IMR-90 (cell line): ENCODE results near the gene ATP5MC3. TPM values are rescaled to one million over a fixed set of nuclear protein-coding genes. Genes with fewer than 3 reads are reported as not detected.

ENCODE experiments used
- ATAC-seq: fragments of 200-7000 bp; cut with Tn5 transposase; 2 replicates; pipeline ENCODE4 v1.9.1; 2020; ENCODE audit warnings: low read depth, mild to moderate bottlenecking, moderate library complexity
- BruUV-seq: library from RNA; stranded (reverse); fragments of 400-500 nt; replicated peaks from 2 replicates; lab custom pipeline; 2021; lab: Mats Ljungman, UMichigan
- CTCF ChIA-PET: fragments of 300-600 bp; formaldehyde crosslinking; extraction: SDS; loops from one replicate; lab custom pipeline; 2021; ENCODE audit warnings: antibody characterized with exemption; lab: Yijun Ruan, JAX
- POLR2A ChIA-PET: fragments of 300-600 bp; sonication (Branson Sonifier 250); formaldehyde crosslinking; loops from one replicate; lab custom pipeline; 2022; ENCODE audit warnings: antibody characterized with exemption; ENCODE audit not compliant: unreplicated experiment; lab: Charles Lee
- DNase-seq: peaks from one replicate; pipeline ENCODE4 v3.0.0; 2013
- H2AFZ ChIP-seq: replicated peaks from 2 replicates; pipeline ENCODE3; 2013; ENCODE audit warnings: low read length, mild to moderate bottlenecking; ENCODE audit not compliant: poor library complexity
- H2AK5ac ChIP-seq: 2 replicates; pipeline ENCODE4 v1.6.1; 2013; ENCODE audit warnings: low read depth, low read length, inconsistent platforms
- H2AK9ac ChIP-seq: replicated peaks from 2 replicates; pipeline ENCODE3; 2013; ENCODE audit warnings: mild to moderate bottlenecking, low read depth, low read length, moderate library complexity; ENCODE audit not compliant: poor library complexity
- H2BK120ac ChIP-seq: 2 replicates; pipeline ENCODE4 v1.6.1; 2013; ENCODE audit warnings: low read depth, low read length, inconsistent platforms
- H2BK15ac ChIP-seq: 3 replicates; pipeline ENCODE4 v1.6.1; 2013; ENCODE audit warnings: low read depth, low read length, inconsistent platforms
- H2BK20ac ChIP-seq: 2 replicates; pipeline ENCODE4 v1.6.1; 2013; ENCODE audit warnings: low read depth, mild to moderate bottlenecking, inconsistent platforms, low read length, moderate library complexity
- H2BK5ac ChIP-seq: 2 replicates; pipeline ENCODE4 v1.6.1; 2013; ENCODE audit warnings: mild to moderate bottlenecking, low read depth, low read length, inconsistent platforms; ENCODE audit not compliant: poor library complexity, severe bottlenecking
- H3K14ac ChIP-seq: replicated peaks from 2 replicates; pipeline ENCODE4 v1.6.1; 2013; ENCODE audit warnings: low read depth, low read length, inconsistent platforms
- H3K18ac ChIP-seq: 2 replicates; pipeline ENCODE4 v1.6.1; 2013; ENCODE audit warnings: low read depth, low read length, control low read depth
- H3K23ac ChIP-seq: 2 replicates; pipeline ENCODE4 v1.6.1; 2013; ENCODE audit warnings: low read depth, low read length, inconsistent platforms
- H3K27ac ChIP-seq: 2 replicates; pipeline ENCODE4 v1.5.1; 2013; ENCODE audit warnings: mild to moderate bottlenecking, control low read depth, low read length; ENCODE audit not compliant: insufficient read depth
- H3K27me3 ChIP-seq: 2 replicates; pipeline ENCODE4 v1.6.1; 2013; ENCODE audit warnings: low read length; ENCODE audit not compliant: control insufficient read depth, insufficient read depth
- H3K36me3 ChIP-seq: 2 replicates; pipeline ENCODE4 v1.6.1; 2013; ENCODE audit warnings: low read length, mixed read lengths; ENCODE audit not compliant: control insufficient read depth, insufficient read depth
- H3K4ac ChIP-seq: 2 replicates; pipeline ENCODE4 v1.6.1; 2013; ENCODE audit warnings: low read depth, low read length, inconsistent platforms
- H3K4me1 ChIP-seq: 2 replicates; pipeline ENCODE4 v1.6.1; 2013; ENCODE audit warnings: low read length, mixed read lengths; ENCODE audit not compliant: control insufficient read depth, insufficient read depth
- H3K4me2 ChIP-seq: 2 replicates; pipeline ENCODE4 v1.6.1; 2013; ENCODE audit warnings: low read depth, mild to moderate bottlenecking, control low read depth, low read length, moderate library complexity
- H3K4me3 ChIP-seq: 2 replicates; pipeline ENCODE4 v1.5.1; 2013; ENCODE audit warnings: low read depth, mild to moderate bottlenecking, control low read depth, low read length, moderate library complexity; ENCODE audit not compliant: insufficient read depth
- H3K56ac ChIP-seq: 2 replicates; pipeline ENCODE4 v1.6.1; 2013; ENCODE audit warnings: low read length, inconsistent platforms; ENCODE audit not compliant: insufficient read depth; ENCODE audit errors: extremely low read depth
- H3K79me1 ChIP-seq, 2 experiments: 2 replicates each; pipeline ENCODE4 v1.6.1; 2013; ENCODE audit warnings: low read length in 2 of 2, inconsistent platforms in 1 of 2, low read depth in 1 of 2
- H3K9ac ChIP-seq: 2 replicates; pipeline ENCODE4 v1.6.1; 2013; ENCODE audit warnings: low read depth, low read length, control low read depth
- H3K9me1 ChIP-seq: 2 replicates; pipeline ENCODE4 v1.6.1; 2013; ENCODE audit warnings: low read length, inconsistent platforms; ENCODE audit not compliant: insufficient read depth
- H3K9me3 ChIP-seq: 2 replicates; pipeline ENCODE4 v1.6.1; 2013; ENCODE audit warnings: low read length; ENCODE audit not compliant: control insufficient read depth, insufficient read depth
- H4K20me1 ChIP-seq: 2 replicates; pipeline ENCODE4 v1.6.1; 2013; ENCODE audit warnings: low read length, inconsistent platforms; ENCODE audit not compliant: insufficient read depth
- H4K5ac ChIP-seq: 2 replicates; pipeline ENCODE4 v1.6.1; 2013; ENCODE audit warnings: mild to moderate bottlenecking, low read depth, low read length, control low read depth
- H4K8ac ChIP-seq, 2 experiments: 2 replicates each; pipeline ENCODE4 v1.6.1; 2013; ENCODE audit warnings: low read depth in 2 of 2, low read length in 2 of 2, control low read depth in 1 of 2, inconsistent platforms in 1 of 2
- H4K91ac ChIP-seq: 2 replicates; pipeline ENCODE4 v1.6.1; 2013; ENCODE audit warnings: low read depth, low read length, inconsistent platforms; ENCODE audit not compliant: insufficient read depth
- POLR2A ChIP-seq: IDR thresholded peaks from 2 replicates; pipeline ENCODE4 v1.6.1; 2012; ENCODE audit warnings: mild to moderate bottlenecking, low read depth, low read length
- RAD21 ChIP-seq: IDR thresholded peaks from 2 replicates; pipeline ENCODE4 v1.6.1; 2012; ENCODE audit warnings: low read length, improper control_type of control experiment
- RFX5 ChIP-seq: IDR thresholded peaks from 2 replicates; pipeline ENCODE4 v1.8.0; 2012; ENCODE audit warnings: low read depth, mild to moderate bottlenecking, low read length, moderate library complexity
- WGBS, 2 experiments: methylation state at CpG; one replicate each; pipeline versions ENCODE4 v1.1.5 to v1.1.7; 2013; ENCODE audit warnings: missing lambda C conversion rate in 2 of 2; ENCODE audit not compliant: insufficient read length in 1 of 2; ENCODE audit errors: extremely low coverage in 2 of 2; 5-methylcytosine and 5-hydroxymethylcytosine counted together
- dilution Hi-C: fragments of 300-500 bp; cut with HindIII; formaldehyde crosslinking; loops from one replicate; pipeline ENCODE4 v1.14.3; 2018; ENCODE audit warnings: low sequenced_read_pairs; ENCODE audit not compliant: unreplicated experiment
- in situ Hi-C: fragments of 300-500 bp; cut with MboI; formaldehyde crosslinking; loops from 3 replicates; pipeline ENCODE4 v1.14.3; 2019; ENCODE audit warnings: low sequenced_read_pairs, inconsistent platforms, mixed read lengths
- intact Hi-C: fragments of 100-400 bp; cut with micrococcal nuclease; formaldehyde crosslinking; loops from 2 replicates; pipeline ENCODE4 v1.10.0; 2022
- polyA plus RNA-seq, 3 experiments: library from polyadenylated mRNA; depleted of rRNA; stranded (reverse); fragments of >200 nt; gene quantifications; 2 replicates each; pipeline ENCODE4 v1.2.3, GENCODE V29; 2012; ENCODE audit warnings: low replicate concordance in 1 of 3
- total RNA-seq: library from RNA; depleted of rRNA; stranded (reverse); fragments of >200 nt; gene quantifications from 2 replicates; pipeline ENCODE4 v1.2.3, GENCODE V29; 2012

Gene ATP5MC3
- total and polyA plus RNA-seq, 2 of the 4 experiments (the other 2 are of a cell fraction), result 167 to 365 TPM

DNA sequence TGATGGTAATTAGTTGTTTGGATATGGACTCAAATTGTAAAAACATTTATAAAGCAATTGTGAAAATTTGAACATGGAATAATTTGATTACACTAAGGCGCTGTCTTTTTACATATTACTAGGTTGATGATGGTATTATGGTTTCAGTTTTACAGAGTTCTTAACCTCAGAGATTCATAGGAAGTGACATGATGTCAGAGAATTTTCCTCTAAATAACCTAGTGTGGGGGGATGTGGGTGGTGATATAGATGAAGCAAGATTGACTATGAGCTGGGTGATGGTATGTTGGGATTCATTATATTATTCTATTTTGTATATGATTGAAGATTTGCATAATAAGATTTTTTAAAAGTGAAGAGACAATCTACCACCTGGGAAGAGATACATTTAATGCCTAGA lies 45.9 kb upstream of the ATP5MC3 start:
- Histone ChIP-seq H3K9me3 (no peaks in the 10 kb centered on the region), H2AK5ac (no peak overlapping the region), H3K4me1 (peaks cover 2% of the 10 kb centered on the region; the same call in 1 of the 2 replicates), H2AFZ (no peak overlapping the region), H4K8ac (no peak overlapping the region), H3K23ac (no peak overlapping the region), H2BK15ac (no peak overlapping the region), H3K18ac (no peak overlapping the region), H4K20me1 (no peaks in the 10 kb centered on the region), H2BK120ac (no peak overlapping the region), H4K91ac (no peak overlapping the region), H3K14ac (no peak overlapping the region), H3K27me3 (peaks cover 2% of the 10 kb centered on the region; the same call in 1 of the 2 replicates), H4K5ac (no peak overlapping the region), H3K36me3 (no peaks in the 10 kb centered on the region), H3K9me1 (no peaks in the 10 kb centered on the region), H3K56ac (no peak overlapping the region), H3K27ac (no peak overlapping the region), H3K4ac (no peak overlapping the region), H3K9ac (no peak overlapping the region), H2BK5ac (no peak overlapping the region), H3K4me2 (no peak overlapping the region), H3K4me3 (no peak overlapping the region), H3K79me1 (no peaks in the 10 kb centered on the region), H2BK20ac (no peak overlapping the region), H2AK9ac (no peak overlapping the region)
- no peak for TF ChIP-seq POLR2A
- TF ChIP-seq RAD21, result no peak
- no peak for TF ChIP-seq RFX5
- ChIA-PET POLR2A (no interaction called here), CTCF (interaction anchor here (1.1 kb wide), 1 partner anchor 24 kb away, joined by 3 read pairs; no protein-coding TSS in a partner anchor)
- no CpG with 5 or more reads among the region's 1 CpG for WGBS, 2 experiments
- BruUV-seq, result no TSS peak
- no peak for ATAC-seq
- intact Hi-C loops (no loop called here), in situ Hi-C loops (no loop called here), dilution Hi-C loops (no loop called here)
- DNase-seq, result no peak
